Endothelial cell of umbilical vein (primary cell): Measurements from ENCODE around the gene TPD52L2. TPM values are rescaled to one million over a fixed set of nuclear protein-coding genes. Genes with fewer than 3 reads are reported as not detected.

ENCODE experiments used
- BruUV-seq: library from RNA; stranded (reverse); fragments of 400-500 nt; replicated peaks from 2 replicates; lab custom pipeline; 2021; lab: Mats Ljungman, UMichigan
- CTCF ChIA-PET: fragments of 300-600, 350-600 bp; sonication (Branson Sonifier 250); formaldehyde crosslinking; loops from one replicate; lab custom pipeline; 2021; ENCODE audit warnings: antibody characterized with exemption, inconsistent platforms; lab: Charles Lee
- POLR2A ChIA-PET: fragments of 300-600, 350-600 bp; sonication (Branson Sonifier 250); formaldehyde crosslinking; loops from one replicate; lab custom pipeline; 2021; ENCODE audit warnings: antibody characterized with exemption, inconsistent platforms; lab: Charles Lee
- DNase-seq: peaks from one replicate; pipeline ENCODE4 v3.0.0-alpha.2; 2011; ENCODE audit warnings: low read depth, low spot score
- FAIRE-seq: peaks from 2 replicates; lab custom pipeline; 2011; peaks lifted over from hg19 to GRCh38; lab: Jason Lieb, UNC
- H2AFZ ChIP-seq: 2 replicates; pipeline ENCODE4 v1.6.0; 2012; ENCODE audit warnings: low read depth, low read length, control low read depth, inconsistent platforms
- H3K27ac ChIP-seq: 2 replicates; pipeline ENCODE4 v1.5.1; 2011; ENCODE audit warnings: low read depth, mild to moderate bottlenecking, control low read depth, low read length, moderate library complexity; ENCODE audit not compliant: insufficient read depth
- H3K27me3 ChIP-seq, 2 experiments: 2 replicates each; pipeline versions ENCODE4 v1.6.0 to v1.6.1; 2011; ENCODE audit warnings: low read length in 2 of 2, mixed read lengths in 1 of 2; ENCODE audit not compliant: control insufficient read depth in 2 of 2, insufficient read depth in 2 of 2
- H3K36me3 ChIP-seq, 2 experiments: 2 replicates in 1 of 2; 3 replicates in 1 of 2; pipeline ENCODE4 v1.5.1; 2011; ENCODE audit warnings: low read length in 2 of 2, mild to moderate bottlenecking in 1 of 2, moderate library complexity in 1 of 2; ENCODE audit not compliant: control insufficient read depth in 2 of 2, insufficient read depth in 2 of 2; ENCODE audit errors: extremely low read depth in 1 of 2
- H3K4me1 ChIP-seq: 3 replicates; pipeline ENCODE4 v1.5.1; 2011; ENCODE audit warnings: mild to moderate bottlenecking, low read length; ENCODE audit not compliant: control insufficient read depth, insufficient read depth; ENCODE audit errors: extremely low read depth
- H3K4me2 ChIP-seq: 2 replicates; pipeline ENCODE4 v1.6.1; 2011; ENCODE audit warnings: low read length, control low read depth, mixed read lengths; ENCODE audit not compliant: insufficient read depth
- H3K4me3 ChIP-seq, 3 experiments: fragments of 200-600 bp in 1 of 3; sonication (generic), shearing (Covaris generic) in 1 of 3; replicated peaks in 1 of 3; 2 replicates each; pipeline ENCODE4 v1.5.1; 2011 to 2016; ENCODE audit warnings: control low read depth in 3 of 3, low read length in 3 of 3, mild to moderate bottlenecking in 2 of 3, inconsistent platforms in 1 of 3, low read depth in 1 of 3, moderate library complexity in 1 of 3; ENCODE audit not compliant: insufficient read depth in 1 of 3
- H3K79me2 ChIP-seq: 2 replicates; pipeline ENCODE4 v1.6.0; 2012; ENCODE audit warnings: low read length, inconsistent platforms; ENCODE audit not compliant: control insufficient read depth, insufficient read depth
- H3K9ac ChIP-seq: replicated peaks from 2 replicates; pipeline ENCODE3; 2011; ENCODE audit warnings: low read length, control low read depth; ENCODE audit not compliant: insufficient read depth; ENCODE audit errors: extremely low read depth
- H3K9me1 ChIP-seq: replicated peaks from 3 replicates; pipeline ENCODE4 v1.6.0; 2011; ENCODE audit warnings: mild to moderate bottlenecking, low read length; ENCODE audit not compliant: control insufficient read depth, insufficient read depth; ENCODE audit errors: extremely low read depth
- H3K9me3 ChIP-seq: replicated peaks from 2 replicates; pipeline ENCODE4 v1.5.1; 2012; ENCODE audit warnings: low read length, inconsistent platforms; ENCODE audit not compliant: control insufficient read depth, insufficient read depth
- H4K20me1 ChIP-seq: replicated peaks from 2 replicates; pipeline ENCODE3; 2011; ENCODE audit warnings: mild to moderate bottlenecking, low read length; ENCODE audit not compliant: control insufficient read depth, insufficient read depth; ENCODE audit errors: extremely low read depth
- EZH2 ChIP-seq: IDR thresholded peaks from 2 replicates; pipeline ENCODE4 v1.6.1; 2012; ENCODE audit warnings: borderline replicate concordance, low read depth, mild to moderate bottlenecking, moderate library complexity, low read length, inconsistent platforms; ENCODE audit not compliant: severe bottlenecking
- FOS ChIP-seq: IDR thresholded peaks from 2 replicates; pipeline ENCODE4 v1.6.1; 2011; ENCODE audit warnings: mild to moderate bottlenecking, low read length, moderate library complexity, borderline replicate concordance; ENCODE audit not compliant: insufficient read depth
- GATA2 ChIP-seq: IDR thresholded peaks from 2 replicates; pipeline ENCODE4 v1.7.0; 2011; ENCODE audit warnings: low read depth, mild to moderate bottlenecking, moderate library complexity, mixed read lengths, low read length; ENCODE audit not compliant: insufficient read length, insufficient read depth
- JUN ChIP-seq: IDR thresholded peaks from 2 replicates; pipeline ENCODE4 v1.6.1; 2011; ENCODE audit warnings: borderline replicate concordance, low read depth; ENCODE audit not compliant: insufficient read length, insufficient read depth
- MYC ChIP-seq: IDR thresholded peaks from one replicate; pipeline ENCODE4 v1.6.1; 2011; ENCODE audit warnings: mild to moderate bottlenecking, low read depth, low read length
- POLR2A ChIP-seq: IDR thresholded peaks from 2 replicates; pipeline ENCODE4 v1.6.1; 2012; ENCODE audit warnings: low read depth, mild to moderate bottlenecking, control low read depth, low read length
- POLR2AphosphoS5 ChIP-seq: IDR thresholded peaks from 2 replicates; pipeline ENCODE4 v1.6.1; 2012; ENCODE audit warnings: low read depth, mild to moderate bottlenecking, control low read depth, low read length, moderate library complexity; ENCODE audit not compliant: insufficient read depth
- dilution Hi-C: fragments of 300-500 bp; cut with MboI; formaldehyde crosslinking; loops from one replicate; pipeline ENCODE4 v1.15.0; 2019; ENCODE audit warnings: low sequenced_read_pairs; ENCODE audit not compliant: extremely low pct_ligation_motif_present
- intact Hi-C: fragments of 100-400 bp; cut with micrococcal nuclease; formaldehyde crosslinking; loops from one replicate; pipeline ENCODE4 v1.10.0; 2022
- polyA plus RNA-seq, 4 experiments: library from polyadenylated mRNA; depleted of rRNA in 3 of 4; stranded (reverse) in 3 of 4; unstranded in 1 of 4; fragments of >200 nt; gene quantifications; 2 replicates each; pipeline versions ENCODE4 v1.2.1 to v1.2.3, GENCODE V29; 2011 to 2012; ENCODE audit warnings: missing spikeins in 1 of 4
- total RNA-seq: library from RNA; stranded (reverse); gene quantifications from 2 replicates; pipeline ENCODE4 v1.2.3, GENCODE V29; 2021
- TF ChIP-seq, protein P1 (sequence below): IDR thresholded peaks from 2 replicates; pipeline ENCODE4 v1.6.1; 2011; ENCODE audit not compliant: insufficient read depth, insufficient read length
- TF ChIP-seq, protein P2 (sequence below), 2 donors: IDR thresholded peaks; 1 replicate in 1 of 2; 2 replicates in 1 of 2; pipeline ENCODE4 v1.5.1; 2011; ENCODE audit warnings: low read length in 2 of 2, mild to moderate bottlenecking in 2 of 2, moderate library complexity in 2 of 2, control low read depth in 1 of 2, inconsistent platforms in 1 of 2, low read depth in 1 of 2; ENCODE audit not compliant: insufficient read depth in 1 of 2; ENCODE audit errors: extremely low read depth in 1 of 2

Gene TPD52L2
- total and polyA plus RNA-seq, 2 donors (not counting 3 experiments of a cell fraction or from before 2014, with no cell fraction given) = 123 to 142 TPM

DNA sequence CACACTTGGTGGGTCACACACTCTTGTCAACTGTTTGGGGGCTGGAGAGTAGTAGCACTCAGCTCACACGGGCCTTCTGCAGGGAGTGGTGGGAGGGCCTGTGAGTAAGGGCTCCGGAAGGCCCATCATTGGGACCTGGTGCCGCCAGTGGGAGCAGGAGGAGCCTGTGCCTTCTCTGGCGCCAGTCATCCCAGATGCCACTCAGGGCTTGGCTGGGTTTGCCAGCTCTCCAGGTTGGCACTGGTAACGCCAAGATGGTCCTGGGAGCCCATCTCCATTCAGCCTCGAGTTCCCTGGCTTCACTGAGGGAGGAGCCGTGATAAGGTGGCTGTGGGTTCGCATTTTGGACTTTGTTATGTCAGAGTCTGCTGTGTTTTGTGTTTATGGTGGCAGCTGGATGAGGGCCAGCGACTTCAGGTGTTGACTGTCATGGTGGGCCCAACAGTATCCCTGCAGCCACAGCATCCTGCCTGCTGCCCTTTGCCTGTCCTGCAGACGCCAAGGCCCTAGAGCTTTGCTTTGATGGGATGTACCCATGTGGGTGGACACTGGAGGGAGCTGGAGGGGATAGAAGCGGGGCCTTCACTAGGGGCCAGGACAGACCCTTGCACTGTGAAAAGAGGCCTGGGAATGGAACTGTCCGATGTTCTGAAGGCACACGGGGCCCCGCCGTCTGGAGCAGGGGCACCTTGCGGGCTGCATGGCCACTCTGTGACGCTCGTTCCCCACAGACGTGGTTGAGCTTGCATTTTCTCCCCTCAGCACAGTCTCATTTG, 16.6 kb downstream of the TPD52L2 start:
- no peaks in the 10 kb centered on the region for H4K20me1 ChIP-seq
- peaks cover 28% of the 10 kb centered on the region for H3K79me2 ChIP-seq
- DNase-seq = no peak
- H3K4me3 ChIP-seq = no peak overlapping the region
- H3K36me3 ChIP-seq = peaks cover 6 to 57% of the 10 kb centered on the region in 2 experiments
- no peaks in the 10 kb centered on the region for H3K9me1 ChIP-seq
- H3K27ac ChIP-seq = no peak overlapping the region
- BruUV-seq = no TSS peak
- FAIRE-seq = no peak
- POLR2A ChIA-PET = interaction anchor here (1.4 kb wide), 1 partner anchor 16 kb away, joined by 3 read pairs; the partner anchor contains the start of gene TPD52L2
- dilution Hi-C loops = no loop called here
- no peaks in the 10 kb centered on the region for H3K4me1 ChIP-seq
- H3K27me3 ChIP-seq = no peaks in the 10 kb centered on the region
- no peak overlapping the region for H3K4me2 ChIP-seq
- intact Hi-C loops = no loop called here
- no peak overlapping the region for H3K9ac ChIP-seq
- H2AFZ ChIP-seq = no peak overlapping the region
- H3K9me3 ChIP-seq = no peaks in the 10 kb centered on the region
- TF ChIP-seq, protein P1, sequence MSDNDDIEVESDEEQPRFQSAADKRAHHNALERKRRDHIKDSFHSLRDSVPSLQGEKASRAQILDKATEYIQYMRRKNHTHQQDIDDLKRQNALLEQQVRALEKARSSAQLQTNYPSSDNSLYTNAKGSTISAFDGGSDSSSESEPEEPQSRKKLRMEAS = no peak
- TF ChIP-seq GATA2 = no peak
- TF ChIP-seq EZH2 = no peak
- no peak for TF ChIP-seq FOS
- TF ChIP-seq, protein P2, sequence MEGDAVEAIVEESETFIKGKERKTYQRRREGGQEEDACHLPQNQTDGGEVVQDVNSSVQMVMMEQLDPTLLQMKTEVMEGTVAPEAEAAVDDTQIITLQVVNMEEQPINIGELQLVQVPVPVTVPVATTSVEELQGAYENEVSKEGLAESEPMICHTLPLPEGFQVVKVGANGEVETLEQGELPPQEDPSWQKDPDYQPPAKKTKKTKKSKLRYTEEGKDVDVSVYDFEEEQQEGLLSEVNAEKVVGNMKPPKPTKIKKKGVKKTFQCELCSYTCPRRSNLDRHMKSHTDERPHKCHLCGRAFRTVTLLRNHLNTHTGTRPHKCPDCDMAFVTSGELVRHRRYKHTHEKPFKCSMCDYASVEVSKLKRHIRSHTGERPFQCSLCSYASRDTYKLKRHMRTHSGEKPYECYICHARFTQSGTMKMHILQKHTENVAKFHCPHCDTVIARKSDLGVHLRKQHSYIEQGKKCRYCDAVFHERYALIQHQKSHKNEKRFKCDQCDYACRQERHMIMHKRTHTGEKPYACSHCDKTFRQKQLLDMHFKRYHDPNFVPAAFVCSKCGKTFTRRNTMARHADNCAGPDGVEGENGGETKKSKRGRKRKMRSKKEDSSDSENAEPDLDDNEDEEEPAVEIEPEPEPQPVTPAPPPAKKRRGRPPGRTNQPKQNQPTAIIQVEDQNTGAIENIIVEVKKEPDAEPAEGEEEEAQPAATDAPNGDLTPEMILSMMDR (IDR thresholded peaks at IDR 0.05; ENCODE audit: extremely low read depth in 1 of 2, insufficient read depth in 1 of 2, low read depth in 1 of 2, low read length in 2 of 2) = no peak
- TF ChIP-seq MYC = no peak
- TF ChIP-seq JUN = no peak
- no peak for TF ChIP-seq POLR2AphosphoS5
- TF ChIP-seq POLR2A = no peak
- CTCF ChIA-PET = interaction anchor here (1.0 to 2.0 kb wide), 2 partner anchors 92 to 300 kb away, joined by 6 read pairs; no protein-coding TSS in a partner anchor
